PC-9 (cell line): ENCODE measurements around the gene LEKR1. TPM values are rescaled to one million over a fixed set of nuclear protein-coding genes. Genes with fewer than 3 reads are reported as not detected.

Experiments used
- BruUV-seq: library from RNA; stranded (reverse); fragments of 400-500 nt; replicated peaks from 2 replicates; lab custom pipeline; 2021; lab: Mats Ljungman, UMichigan
- CTCF ChIA-PET: fragments of 300-600 bp; sonication (Branson Sonifier 250); formaldehyde crosslinking; loops from one replicate; lab custom pipeline; 2022; ENCODE audit warnings: antibody characterized with exemption; lab: Charles Lee
- POLR2A ChIA-PET: fragments of 300-600 bp; sonication (Branson Sonifier 250); formaldehyde crosslinking; loops from one replicate; lab custom pipeline; 2022; ENCODE audit warnings: antibody characterized with exemption; ENCODE audit not compliant: unreplicated experiment; lab: Charles Lee
- DNase-seq, 2 experiments: peaks; one replicate each; pipeline versions ENCODE4 v3.0.0 to v3.0.0-alpha.2; 2015 to 2022; ENCODE audit warnings: mixed read lengths in 1 of 2
- H2AFZ ChIP-seq: fragments of 200-600 bp; sonication (generic); 2 replicates; pipeline ENCODE4 v1.8.1; 2017; ENCODE audit warnings: antibody characterized with exemption
- H3F3A ChIP-seq: fragments of 200-600 bp; sonication (generic); 2 replicates; pipeline ENCODE4 v1.8.1; 2017; ENCODE audit warnings: antibody characterized with exemption, mild to moderate bottlenecking, low read depth; ENCODE audit not compliant: insufficient read depth
- H3K27ac ChIP-seq: fragments of 200-600 bp; sonication (generic); 2 replicates; pipeline ENCODE4 v1.6.1; 2016; ENCODE audit warnings: mixed run types
- H3K27me3 ChIP-seq: fragments of 200-600 bp; sonication (generic); 2 replicates; pipeline ENCODE4 v1.6.1; 2016; ENCODE audit warnings: low read depth, mixed run types; ENCODE audit not compliant: insufficient read depth
- H3K36me3 ChIP-seq: fragments of 200-600 bp; sonication (generic); 2 replicates; pipeline ENCODE4 v1.6.1; 2016; ENCODE audit warnings: low read depth, mixed run types
- H3K4me1 ChIP-seq: fragments of 200-600 bp; sonication (generic); replicated peaks from 2 replicates; pipeline ENCODE4 v1.6.1; 2016; ENCODE audit warnings: mixed run types; ENCODE audit not compliant: insufficient read depth
- H3K4me2 ChIP-seq: fragments of 200-600 bp; sonication (generic); 2 replicates; pipeline ENCODE4 v1.6.1; 2017; ENCODE audit warnings: mixed run types
- H3K4me3 ChIP-seq: fragments of 200-600 bp; sonication (generic); 2 replicates; pipeline ENCODE4 v1.6.1; 2016; ENCODE audit warnings: mixed run types
- H3K79me2 ChIP-seq: fragments of 200-600 bp; sonication (generic); 2 replicates; pipeline ENCODE4 v1.6.1; 2017; ENCODE audit warnings: low read depth, mixed run types
- H3K9me2 ChIP-seq: fragments of 200-600 bp; sonication (generic); 2 replicates; pipeline ENCODE4 v1.8.1; 2017; ENCODE audit warnings: mild to moderate bottlenecking; ENCODE audit not compliant: insufficient read depth
- H3K9me3 ChIP-seq: fragments of 200-600 bp; sonication (generic); 2 replicates; pipeline ENCODE4 v1.8.1; 2016; ENCODE audit warnings: low read depth; ENCODE audit not compliant: insufficient read depth
- H4K20me1 ChIP-seq: fragments of 200-600 bp; sonication (generic); 2 replicates; pipeline ENCODE4 v1.8.1; 2017; ENCODE audit not compliant: insufficient read depth
- EZH2 ChIP-seq: fragments of 200-600 bp; sonication (generic); IDR thresholded peaks from 2 replicates; pipeline ENCODE4 v1.8.0; 2017; ENCODE audit warnings: antibody characterized with exemption, low read depth
- intact Hi-C: fragments of 100-400 bp; cut with micrococcal nuclease; formaldehyde crosslinking; loops from one replicate; pipeline ENCODE4 v1.10.0; 2022; ENCODE audit not compliant: unreplicated experiment
- total RNA-seq: library from RNA; stranded (reverse); gene quantifications from 2 replicates; pipeline ENCODE4 v1.2.3, GENCODE V29; 2021
- TF ChIP-seq, protein P1 (sequence below): fragments of 200-600 bp; sonication (generic); conservative IDR thresholded peaks from 2 replicates; pipeline ENCODE4 v1.6.1; 2017; ENCODE audit warnings: mixed run types, antibody characterized with exemption, mild to moderate bottlenecking, moderate library complexity

Gene LEKR1
- total RNA-seq, 1 experiment from 2014 or later, result 3.9 TPM

DNA sequence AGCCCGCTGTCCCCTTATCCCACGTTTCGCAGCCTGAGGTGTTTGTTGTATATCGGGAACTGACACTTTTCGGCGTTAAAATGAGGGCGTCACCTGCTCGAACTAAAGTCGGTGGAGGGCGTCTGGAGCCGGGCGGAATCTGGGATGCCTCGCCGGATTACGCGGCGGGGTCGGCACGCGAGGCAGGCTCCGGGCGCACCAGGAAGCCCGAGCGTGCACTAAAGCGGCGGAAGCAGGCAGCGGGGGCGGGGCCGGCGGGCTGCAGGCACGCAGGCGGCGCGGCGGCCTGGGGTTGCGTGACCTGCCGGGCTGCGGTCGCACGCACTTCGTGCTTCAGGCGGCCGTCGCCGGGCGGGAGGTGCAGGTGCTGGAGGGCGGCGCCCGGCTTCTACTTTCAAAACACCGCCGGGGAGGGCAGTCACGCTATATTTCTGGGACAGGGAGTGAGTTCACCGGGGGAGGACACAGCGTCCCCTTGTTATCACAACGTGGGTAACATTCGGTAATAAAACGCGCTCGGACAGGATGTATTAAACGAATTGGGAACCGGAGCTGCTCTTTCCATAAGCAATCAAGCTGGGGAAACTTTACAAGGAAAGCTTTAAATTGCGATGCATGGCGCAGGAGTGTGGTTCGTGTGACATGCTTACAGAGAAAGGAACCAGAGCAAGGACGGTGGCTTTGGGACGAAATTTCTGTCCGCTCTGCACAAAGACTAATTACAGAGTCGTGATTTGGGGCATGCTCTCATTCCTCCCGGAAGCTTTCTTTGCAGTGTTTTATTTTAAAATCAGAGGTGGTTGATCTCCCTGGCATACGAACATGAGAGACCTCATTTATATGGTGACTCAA lies 9.1 kb upstream of the LEKR1 start:
- Histone ChIP-seq H3K27me3 (no peaks in the 10 kb centered on the region), H3K4me2 (peak overlapping the region; percentile 87), H3K9me2 (no peaks in the 10 kb centered on the region), H3K27ac (peak overlapping the region; percentile 97), H3K36me3 (no peaks in the 10 kb centered on the region), H3K9me3 (no peaks in the 10 kb centered on the region), H3F3A (peaks cover 41% of the 10 kb centered on the region), H2AFZ (peak overlapping the region; percentile 82), H3K79me2 (peaks cover 42% of the 10 kb centered on the region), H4K20me1 (no peaks in the 10 kb centered on the region), H3K4me1 (peaks cover 71% of the 10 kb centered on the region), H3K4me3 (peak overlapping the region; percentile 87)
- ChIA-PET CTCF (interaction anchor here (0.7 kb wide), 1 partner anchor 272 kb away, joined by 3 read pairs; no protein-coding TSS in a partner anchor), POLR2A (interaction anchor here (0.7 to 1.1 kb wide), 2 partner anchors 149 to 271 kb away, joined by 6 to 7 read pairs; no protein-coding TSS in a partner anchor)
- BruUV-seq, result TSS peak; percentile 98
- peak; percentile 86 to 92 for DNase-seq
- TF ChIP-seq, protein P1, sequence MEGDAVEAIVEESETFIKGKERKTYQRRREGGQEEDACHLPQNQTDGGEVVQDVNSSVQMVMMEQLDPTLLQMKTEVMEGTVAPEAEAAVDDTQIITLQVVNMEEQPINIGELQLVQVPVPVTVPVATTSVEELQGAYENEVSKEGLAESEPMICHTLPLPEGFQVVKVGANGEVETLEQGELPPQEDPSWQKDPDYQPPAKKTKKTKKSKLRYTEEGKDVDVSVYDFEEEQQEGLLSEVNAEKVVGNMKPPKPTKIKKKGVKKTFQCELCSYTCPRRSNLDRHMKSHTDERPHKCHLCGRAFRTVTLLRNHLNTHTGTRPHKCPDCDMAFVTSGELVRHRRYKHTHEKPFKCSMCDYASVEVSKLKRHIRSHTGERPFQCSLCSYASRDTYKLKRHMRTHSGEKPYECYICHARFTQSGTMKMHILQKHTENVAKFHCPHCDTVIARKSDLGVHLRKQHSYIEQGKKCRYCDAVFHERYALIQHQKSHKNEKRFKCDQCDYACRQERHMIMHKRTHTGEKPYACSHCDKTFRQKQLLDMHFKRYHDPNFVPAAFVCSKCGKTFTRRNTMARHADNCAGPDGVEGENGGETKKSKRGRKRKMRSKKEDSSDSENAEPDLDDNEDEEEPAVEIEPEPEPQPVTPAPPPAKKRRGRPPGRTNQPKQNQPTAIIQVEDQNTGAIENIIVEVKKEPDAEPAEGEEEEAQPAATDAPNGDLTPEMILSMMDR, result peak; percentile 17; the same call in 1 of the 2 replicates
- no peak for TF ChIP-seq EZH2
- intact Hi-C loops, result loop anchor here (1.0 to 5.0 kb wide), 6 partner anchors 9 to 313 kb away; partner anchors contain the start of genes LEKR1, SSR3 and TIPARP

DNA sequence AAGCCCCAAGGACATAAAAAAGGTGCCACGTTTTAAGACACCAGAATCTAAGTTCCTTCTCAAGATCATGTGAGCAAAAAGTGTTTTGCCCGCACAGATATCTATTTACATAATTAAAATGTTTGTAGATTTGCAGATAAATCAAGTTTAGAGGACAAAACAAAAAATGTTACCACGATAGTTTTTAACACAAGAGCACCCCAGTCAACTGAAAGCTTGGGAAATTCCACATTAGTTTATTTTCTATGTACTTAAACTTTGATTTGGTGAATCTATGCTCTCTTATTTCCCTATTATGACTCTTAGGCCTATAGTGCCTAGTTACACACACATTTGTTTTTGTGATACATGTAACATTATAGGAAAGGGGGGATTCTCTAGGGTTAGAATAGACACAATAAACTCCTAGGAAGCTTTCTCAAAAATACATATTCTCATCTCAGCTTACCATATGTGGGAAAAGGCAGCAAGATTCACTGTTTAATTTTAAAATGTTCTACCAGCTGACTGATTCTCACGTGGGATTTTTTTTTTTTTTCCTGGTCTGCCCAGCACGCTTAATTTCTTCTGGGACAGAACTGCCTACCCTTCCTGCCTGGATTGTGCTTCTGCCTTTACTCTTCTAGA lies 8.4 kb upstream of the LEKR1 start:
- TF ChIP-seq EZH2, result no peak
- TF ChIP-seq, protein P1, result no peak
- Histone ChIP-seq H3K27ac (peak overlapping the region; percentile 97), H3K79me2 (peaks cover 39% of the 10 kb centered on the region), H2AFZ (peak overlapping the region; percentile 82), H3F3A (peaks cover 34% of the 10 kb centered on the region), H3K4me1 (peaks cover 64% of the 10 kb centered on the region), H3K36me3 (no peaks in the 10 kb centered on the region), H3K4me2 (peak overlapping the region; percentile 87), H3K9me2 (no peaks in the 10 kb centered on the region), H3K9me3 (no peaks in the 10 kb centered on the region), H4K20me1 (no peaks in the 10 kb centered on the region), H3K4me3 (peak overlapping the region; percentile 87), H3K27me3 (no peaks in the 10 kb centered on the region)
- ChIA-PET POLR2A (interaction anchor here (1.1 kb wide), 1 partner anchor 271 kb away, joined by 6 read pairs; no protein-coding TSS in a partner anchor), CTCF (interaction anchor here (0.7 kb wide), 1 partner anchor 271 kb away, joined by 3 read pairs; no protein-coding TSS in a partner anchor)
- intact Hi-C loops, result loop anchor here (1.0 to 5.0 kb wide), 6 partner anchors 9 to 313 kb away; partner anchors contain the start of genes LEKR1, SSR3 and TIPARP
- BruUV-seq, result no TSS peak
- DNase-seq, result peak in 1 of 2 experiments; percentile 83

DNA sequence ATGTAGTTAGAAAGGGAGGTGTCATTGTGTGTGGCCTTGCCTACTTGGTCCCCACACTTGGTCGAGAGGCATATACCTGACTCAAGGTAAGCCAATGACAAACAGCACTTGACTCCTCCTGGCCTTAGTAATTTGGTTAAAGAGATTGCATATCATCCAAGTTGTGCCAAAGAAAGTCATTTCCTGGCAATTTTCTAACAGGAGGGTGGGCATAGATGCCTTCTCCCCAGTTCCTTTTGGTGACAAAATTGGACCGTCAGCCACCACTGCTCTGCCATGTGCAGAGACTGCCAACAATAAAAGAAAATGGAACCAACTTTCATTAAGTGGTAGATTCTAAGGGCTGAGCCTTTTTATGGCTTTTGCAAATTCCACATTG lies 7.9 kb upstream of the LEKR1 start:
- Histone ChIP-seq H3K4me1 (peaks cover 58% of the 10 kb centered on the region), H3K9me3 (no peaks in the 10 kb centered on the region), H3K27me3 (no peaks in the 10 kb centered on the region), H3K9me2 (no peaks in the 10 kb centered on the region), H3K4me3 (peak overlapping the region; percentile 87; the same call in 1 of the 2 replicates), H3K79me2 (peaks cover 34% of the 10 kb centered on the region), H3K4me2 (peak overlapping the region; percentile 87), H3K27ac (peak overlapping the region; percentile 97), H2AFZ (peak overlapping the region; percentile 82; the same call in 1 of the 2 replicates), H4K20me1 (no peaks in the 10 kb centered on the region), H3K36me3 (no peaks in the 10 kb centered on the region), H3F3A (peaks cover 29% of the 10 kb centered on the region)
- ChIA-PET CTCF (interaction anchor here (0.7 kb wide), 1 partner anchor 271 kb away, joined by 3 read pairs; no protein-coding TSS in a partner anchor), POLR2A (interaction anchor here (1.1 to 1.6 kb wide), 2 partner anchors 270 to 271 kb away, joined by 3 to 6 read pairs; no protein-coding TSS in a partner anchor)
- no peak for TF ChIP-seq EZH2
- TF ChIP-seq, protein P1, result no peak
- no TSS peak for BruUV-seq
- DNase-seq, result peak in 1 of 2 experiments; percentile 43
- intact Hi-C loops, result loop anchor here (5.0 kb wide), 2 partner anchors 36 to 261 kb away; partner anchors contain the start of gene SSR3
